IPS-NIHi7 (cell line): ENCODE results near the gene LSM3.

Experiments used
- DNase-seq: peaks from one replicate; pipeline ENCODE4 v3.0.0; 2012; ENCODE audit warnings: mixed read lengths; ENCODE audit errors: extremely low spot score

Gene LSM3

DNA sequence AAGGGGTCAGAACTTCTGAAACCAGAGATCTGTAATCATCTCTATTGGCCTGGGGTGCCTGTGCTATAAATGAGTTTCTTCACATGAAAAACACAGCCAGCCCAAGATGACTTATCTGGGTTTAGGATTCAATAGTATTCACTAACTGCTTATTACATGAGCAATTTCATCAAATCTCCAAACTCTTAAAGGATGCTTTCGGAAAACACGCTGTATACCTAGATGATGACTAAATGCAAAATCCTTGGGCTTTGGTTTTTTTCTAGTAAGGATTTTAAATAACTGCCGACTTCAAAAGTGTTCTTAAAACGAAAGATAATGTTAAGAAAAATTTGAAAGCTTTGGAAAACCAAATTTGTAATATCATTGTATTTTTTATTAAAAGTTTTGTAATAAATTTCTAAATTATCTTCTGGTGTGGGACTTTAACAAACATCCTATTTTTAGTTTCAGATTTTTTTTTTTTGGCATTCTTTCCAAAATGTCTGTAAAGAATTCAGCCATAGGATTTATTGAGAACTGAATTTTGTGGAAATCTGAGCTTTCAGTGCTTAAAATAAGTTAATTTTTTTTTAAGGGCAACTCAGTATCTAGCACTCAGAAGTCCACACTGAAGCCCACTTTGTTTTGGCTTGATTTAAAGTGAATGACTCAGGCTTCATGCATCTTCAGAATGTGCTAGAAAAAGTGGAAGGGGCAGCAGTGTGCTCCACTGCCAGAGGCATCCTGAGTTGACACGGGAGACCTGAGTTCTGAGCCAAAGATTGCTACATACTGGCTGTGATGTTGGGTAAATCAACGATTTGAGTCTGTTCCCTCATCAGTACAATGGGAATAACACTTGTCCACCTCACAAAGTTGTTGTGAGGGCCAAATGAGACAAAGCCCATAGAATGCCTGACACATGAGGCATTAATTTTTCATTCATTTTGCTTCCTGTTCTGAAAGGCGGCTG, 35.1 kb upstream of the LSM3 start:
- peak; percentile 50 for DNase-seq

DNA sequence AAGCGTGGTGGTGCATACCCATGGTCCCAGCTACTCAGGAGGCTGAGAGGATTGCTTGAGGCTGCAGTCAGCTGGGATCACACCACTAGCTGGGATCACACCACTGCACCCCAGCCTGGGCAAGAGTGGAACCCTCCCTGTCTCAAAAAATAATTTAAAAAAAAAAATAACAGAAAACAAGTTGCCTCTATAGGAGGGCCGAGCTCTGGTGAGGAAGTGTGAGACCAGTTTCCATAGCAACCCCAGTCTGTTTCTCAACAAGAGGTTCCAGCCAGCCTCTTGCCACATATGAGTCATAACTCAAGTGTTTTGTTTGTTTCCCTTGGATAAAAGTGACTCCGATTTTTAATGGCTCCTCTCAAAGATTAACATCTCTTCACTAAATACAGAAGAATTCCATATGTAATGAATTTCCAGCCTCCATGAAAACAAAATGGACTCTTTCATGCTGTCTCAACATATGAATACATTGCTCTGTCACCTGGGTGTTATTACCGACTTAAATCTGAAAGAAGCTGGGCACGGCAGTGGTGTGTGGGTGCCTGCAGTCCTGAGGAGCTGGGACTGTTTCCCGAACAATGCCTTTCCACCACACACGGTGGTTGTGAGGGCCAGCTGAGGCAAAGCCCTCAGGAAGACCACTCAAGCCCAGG, 34.1 kb upstream of the LSM3 start:
- DNase-seq, result peak; percentile 76

DNA sequence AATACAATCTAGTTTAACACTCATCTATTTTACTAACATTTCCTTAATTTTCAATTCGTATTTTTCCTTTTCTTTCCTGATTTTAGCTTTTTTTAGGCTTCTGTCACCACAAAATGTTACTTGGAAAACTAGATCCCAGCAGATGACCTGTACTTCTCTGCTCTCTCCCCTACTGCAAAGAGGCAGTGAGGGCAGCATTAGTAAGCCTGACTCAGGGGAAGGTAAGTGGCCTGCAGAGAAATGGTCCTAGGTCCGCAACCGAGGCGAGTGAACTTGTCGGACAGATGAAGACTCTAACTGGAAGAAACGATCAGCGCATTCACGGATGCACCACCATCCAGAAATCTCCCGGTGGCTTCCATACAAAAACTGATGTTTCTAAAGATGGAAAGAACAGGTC, 33.4 kb upstream of the LSM3 start:
- no peak for DNase-seq

DNA sequence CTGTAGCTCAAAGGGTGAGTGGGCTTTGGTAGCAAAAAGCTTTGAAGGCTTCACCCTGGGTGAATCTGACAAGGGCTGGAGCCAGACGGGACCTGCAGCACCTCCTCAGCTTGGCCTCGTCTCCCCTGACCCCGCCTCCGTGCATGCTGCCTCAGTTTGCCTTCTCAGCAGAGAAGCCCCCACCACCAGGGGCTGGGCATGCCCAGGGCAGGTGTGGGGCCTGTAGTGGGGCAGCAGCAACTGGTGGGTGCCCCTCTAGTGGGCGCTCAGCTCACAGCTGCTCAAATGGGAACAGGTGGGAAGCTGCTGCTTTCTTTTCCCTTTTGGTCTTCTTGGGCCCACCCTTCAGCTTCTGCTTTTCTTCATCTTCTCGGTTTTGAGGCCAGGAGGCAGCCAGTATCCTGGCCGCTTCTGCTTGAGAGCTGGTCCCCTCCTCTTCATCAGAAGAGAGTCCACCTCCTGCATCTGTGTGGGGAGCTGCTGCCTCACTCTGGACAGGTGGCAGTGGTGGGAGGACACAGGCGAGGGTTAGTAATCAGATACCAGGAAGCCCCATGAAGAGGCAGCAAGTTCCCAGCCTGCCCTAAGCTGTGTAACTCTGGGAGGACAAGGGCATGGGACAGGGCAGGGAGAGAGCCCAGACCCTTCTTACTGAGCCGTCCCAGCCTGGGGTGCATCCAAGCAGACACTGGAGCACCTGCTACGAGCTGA, 32.8 kb upstream of the LSM3 start:
- DNase-seq, result no peak

DNA sequence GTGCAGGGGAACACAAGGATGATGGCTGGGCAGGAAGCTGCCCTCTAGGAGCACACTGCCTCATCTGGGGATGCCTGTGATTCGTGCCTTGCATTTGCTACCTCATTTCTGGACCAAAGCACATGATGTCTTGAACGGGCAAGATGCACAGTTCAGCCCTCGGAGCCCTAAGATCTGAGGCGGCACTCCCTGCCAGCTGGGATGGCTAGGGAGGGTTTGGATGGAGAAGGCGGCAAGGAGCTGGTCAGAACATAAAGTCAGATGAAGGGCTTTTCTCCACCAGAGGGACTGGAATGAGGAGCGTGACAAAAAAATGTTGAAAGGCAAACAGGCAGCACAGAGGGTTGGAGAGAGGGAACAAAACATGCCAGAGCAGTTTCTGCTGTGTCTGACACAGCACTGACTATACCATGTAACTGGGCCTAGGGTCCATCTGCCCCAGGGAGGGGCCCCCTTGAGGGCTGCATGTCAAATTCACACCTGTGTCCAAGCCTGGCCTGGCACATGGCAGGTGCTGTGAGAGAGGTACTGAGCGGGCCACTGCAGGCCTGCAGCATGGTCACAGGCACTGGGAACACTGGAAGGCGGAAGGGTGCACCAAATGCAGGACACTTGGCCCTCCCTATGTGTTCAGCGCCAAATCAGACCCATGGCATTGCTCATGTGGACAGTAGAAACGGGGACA, 32.1 kb upstream of the LSM3 start:
- DNase-seq, result no peak

DNA sequence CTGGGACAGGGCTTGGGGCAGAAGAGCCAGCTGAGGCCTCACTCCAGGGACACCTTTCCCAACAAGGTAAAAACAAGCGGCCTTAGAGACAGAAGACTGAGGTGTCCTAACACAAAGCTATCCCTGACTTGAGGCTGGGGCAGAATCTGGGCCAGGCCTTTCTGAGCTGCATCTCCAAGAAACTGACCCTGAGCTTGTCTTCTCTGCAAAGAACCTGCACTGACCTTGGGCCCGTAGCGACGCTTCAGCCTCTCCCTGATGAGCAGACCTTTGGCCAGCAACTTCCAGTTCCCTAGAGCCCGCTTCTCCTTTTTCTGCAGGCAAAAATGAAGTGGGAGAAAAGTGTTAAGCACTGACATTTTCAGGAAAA, 31.6 kb upstream of the LSM3 start:
- no peak for DNase-seq

DNA sequence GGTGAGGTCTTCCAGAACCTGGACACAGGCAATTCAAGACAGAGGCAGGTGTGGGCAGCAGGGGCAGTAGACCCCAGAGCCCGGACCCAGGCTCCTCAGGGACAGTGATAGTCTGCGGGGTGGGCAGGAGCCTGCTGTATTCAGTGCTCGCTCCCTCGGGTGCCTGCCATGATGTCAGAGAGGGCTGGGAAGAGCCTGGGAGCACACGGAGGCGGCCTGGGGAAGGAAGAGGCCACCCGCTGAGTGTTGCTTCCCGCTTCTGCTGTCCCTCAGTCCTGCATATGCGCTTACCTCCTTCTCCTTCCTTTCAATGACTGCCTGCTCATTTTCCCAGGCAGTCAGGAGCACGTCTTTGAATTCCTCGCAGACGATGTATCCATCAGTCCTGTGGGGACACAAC, 31.0 kb upstream of the LSM3 start:
- peak; percentile 31 for DNase-seq

DNA sequence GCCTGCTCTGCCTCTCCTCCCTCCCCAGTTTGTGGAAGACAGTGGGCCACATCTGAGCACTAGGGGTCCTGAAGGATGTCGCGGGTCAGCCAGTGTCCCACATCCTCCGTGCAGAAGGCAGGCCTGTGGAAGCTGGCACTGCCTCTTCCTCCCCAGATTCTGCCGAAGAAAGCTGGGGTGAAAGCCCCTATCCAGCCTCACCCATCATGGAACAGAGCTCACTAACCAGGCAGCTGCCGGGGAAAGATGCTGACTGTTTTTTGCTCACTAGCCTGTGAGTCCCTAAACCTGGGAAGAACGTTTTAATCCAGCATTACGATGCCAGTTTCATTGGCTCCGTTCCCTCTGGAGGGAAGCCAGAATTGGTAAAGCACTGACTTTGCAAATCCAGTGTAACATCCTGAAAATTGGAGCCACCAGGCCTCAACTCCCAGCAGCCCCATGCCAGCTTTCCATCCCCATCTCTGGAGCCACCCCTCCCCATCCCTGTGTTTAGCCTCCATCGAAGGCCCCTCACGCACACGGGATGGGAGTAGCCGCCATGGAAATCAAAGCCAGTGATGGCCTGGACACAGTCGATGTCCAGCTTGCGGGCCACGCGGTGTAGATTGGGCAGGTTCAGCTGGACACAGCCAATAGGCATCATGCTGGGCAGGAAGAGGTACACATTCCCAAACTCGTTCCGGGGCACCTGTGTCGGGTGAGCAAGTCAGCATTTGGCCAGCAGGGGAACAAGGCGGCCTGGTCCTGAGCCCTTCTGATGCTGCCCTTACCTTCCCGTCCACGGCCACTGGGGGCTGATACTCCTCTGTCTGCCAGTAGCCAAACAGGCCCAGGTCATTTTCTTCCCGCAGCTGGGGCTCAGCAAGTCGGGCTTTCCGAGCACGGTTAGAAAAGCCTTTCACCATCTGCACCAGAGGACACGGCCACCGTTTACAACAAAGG, 30.3 kb upstream of the LSM3 start:
- DNase-seq, result peak; percentile 89

DNA sequence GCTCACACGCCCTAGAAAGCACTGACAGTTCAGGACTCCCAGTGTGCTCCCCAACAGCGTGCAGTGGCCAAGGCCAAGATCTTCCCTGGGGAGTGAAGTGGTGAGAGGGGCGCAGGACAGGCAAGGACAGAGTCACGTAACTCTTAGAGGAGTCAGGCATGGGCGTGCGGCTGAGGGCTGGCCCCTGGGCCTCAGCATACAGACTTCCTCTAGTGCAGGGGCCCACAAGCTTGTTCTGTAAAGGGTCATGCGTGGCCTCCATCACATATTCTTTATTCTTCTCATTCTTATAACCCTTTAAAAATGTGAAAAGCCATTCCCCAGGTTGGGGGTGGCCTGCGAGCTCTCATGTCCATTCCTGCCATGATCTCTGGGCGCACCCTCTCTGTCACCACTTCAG, 28.5 kb upstream of the LSM3 start:
- no peak for DNase-seq

DNA sequence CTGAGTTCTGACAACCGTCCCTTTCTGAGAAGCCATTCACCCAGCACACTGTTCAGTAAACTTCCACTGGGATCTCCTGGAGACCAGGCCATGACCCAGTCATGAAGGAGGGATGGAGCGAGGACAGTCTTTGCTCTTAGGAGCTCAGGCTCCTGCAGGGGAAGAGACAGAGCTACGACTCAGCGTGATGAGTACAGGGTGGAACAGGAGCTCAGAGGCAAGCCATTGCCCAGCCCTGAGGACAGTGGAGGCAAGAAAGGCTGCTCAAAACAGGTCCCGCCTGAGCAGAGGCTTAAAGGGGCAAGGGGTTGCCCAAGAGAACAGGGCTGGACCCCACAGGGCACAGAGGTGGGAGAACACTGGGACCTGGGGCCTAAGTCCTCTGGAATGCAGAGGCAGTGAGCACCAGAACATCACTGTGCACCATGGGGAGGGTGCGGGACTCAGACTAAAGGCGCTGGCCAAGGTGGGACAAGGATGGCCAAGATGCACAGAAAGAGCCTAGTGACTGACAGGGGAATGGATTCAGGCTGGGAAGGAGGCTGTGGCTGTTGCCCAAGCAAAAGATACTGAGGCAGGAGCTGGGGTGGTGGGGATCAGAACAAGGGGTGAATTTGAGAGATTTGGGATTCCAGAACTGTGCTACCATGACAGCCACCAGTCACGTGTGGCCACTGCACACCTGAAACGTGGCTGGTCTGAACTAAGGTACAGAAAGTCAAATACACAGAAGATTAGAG, 28.0 kb upstream of the LSM3 start:
- DNase-seq, result no peak

DNA sequence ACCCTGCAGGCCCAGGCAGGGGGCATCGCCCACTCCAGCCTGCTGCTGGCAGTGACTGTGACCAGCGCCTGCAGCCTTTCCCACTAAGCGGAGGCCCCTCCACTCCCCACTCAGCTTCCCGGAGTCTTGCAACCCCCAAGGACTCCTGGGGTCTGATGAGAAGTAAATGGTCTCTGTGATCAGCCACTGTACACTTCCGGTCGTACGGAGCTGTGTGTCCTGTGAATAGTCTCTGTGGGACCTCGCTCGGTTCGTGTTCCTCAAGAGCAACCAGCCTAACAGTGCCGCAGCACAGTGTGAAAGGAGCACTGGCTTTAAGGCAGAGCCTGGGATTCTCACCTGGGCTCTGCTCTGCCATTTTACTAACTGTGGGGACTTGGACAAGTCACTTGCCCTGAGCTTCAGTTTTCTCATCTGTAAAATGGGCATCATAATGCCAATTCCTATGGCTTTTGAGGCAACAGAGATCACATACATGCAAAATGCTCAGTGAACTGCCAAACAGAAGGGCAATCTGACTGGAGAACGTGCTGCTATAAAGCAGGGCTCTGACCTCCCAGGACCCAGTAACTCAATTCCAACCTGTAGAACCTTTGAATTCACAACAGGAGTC, 27.0 kb upstream of the LSM3 start:
- no peak for DNase-seq

DNA sequence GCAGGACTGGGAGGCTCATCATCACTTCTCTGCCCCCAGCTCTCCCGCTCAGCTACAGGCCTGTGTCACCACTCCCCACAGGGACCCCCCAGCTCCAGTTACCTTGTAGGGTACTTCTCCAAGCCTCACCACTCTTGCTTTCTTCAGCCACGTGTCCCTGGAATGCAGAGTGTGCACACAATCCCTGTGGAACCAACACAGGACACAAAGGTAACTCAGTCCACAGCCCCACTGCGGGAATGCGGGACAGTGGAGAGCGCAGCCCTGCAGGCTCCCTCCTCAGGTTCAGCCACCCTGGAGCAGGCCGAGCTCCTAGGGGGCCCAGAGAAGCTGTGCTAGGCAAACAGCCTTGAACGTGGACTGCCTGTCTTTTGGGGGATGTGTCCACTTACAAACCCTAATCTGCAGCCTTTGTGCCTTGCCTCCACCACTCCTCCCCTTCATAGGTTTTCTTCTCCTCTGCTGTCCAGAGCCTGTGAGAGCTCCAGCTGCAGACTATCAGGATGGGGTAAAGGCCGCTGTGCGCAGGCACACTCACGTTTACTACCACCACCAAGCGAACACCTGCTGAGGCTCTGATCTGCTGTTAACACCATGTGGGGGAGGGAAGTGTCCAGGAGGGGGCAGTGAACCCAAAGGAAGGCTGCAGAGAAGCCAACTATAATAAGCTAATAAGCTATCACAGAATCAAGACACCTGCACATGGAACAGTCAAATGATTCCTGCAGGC, 26.2 kb upstream of the LSM3 start:
- DNase-seq, result peak; percentile 41

DNA sequence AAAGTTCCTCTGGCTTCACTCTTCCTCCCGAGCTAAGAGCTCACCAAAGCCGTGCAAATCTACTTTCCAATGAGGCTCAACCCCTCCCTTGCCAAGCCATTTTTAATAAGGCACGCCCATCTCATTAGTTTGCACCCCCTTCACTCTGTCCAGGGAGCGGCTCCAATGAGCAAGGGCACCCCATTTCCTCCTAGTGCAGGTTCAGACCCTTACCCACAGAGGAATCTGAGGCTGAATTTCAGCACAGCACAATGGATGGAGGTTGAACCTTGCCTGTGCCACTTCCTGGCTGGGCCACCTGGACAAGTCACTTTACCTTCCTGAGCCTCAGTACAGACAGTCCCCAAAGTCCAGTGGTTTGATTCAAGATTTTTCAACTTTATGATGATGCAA, 25.7 kb upstream of the LSM3 start:
- DNase-seq, result no peak

DNA sequence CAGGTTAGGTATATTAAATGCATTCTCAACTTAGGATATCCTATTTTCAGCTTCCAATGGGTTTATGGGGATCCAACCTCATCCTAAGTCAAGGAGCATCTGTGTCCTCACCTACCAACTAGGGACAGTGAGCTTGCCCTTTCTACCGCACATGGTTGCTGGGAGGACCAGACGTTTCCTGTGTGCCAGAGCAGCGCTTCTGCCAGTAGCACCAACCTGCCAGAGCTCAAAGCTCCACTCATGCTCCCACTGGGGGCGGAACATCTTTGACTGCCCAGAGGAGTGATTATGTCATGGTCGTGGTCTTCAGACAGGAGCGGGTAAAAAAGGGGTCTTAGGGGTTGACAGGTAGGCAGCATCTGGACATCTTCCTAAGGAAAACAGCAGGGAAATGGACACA, 25.0 kb upstream of the LSM3 start:
- no peak for DNase-seq

DNA sequence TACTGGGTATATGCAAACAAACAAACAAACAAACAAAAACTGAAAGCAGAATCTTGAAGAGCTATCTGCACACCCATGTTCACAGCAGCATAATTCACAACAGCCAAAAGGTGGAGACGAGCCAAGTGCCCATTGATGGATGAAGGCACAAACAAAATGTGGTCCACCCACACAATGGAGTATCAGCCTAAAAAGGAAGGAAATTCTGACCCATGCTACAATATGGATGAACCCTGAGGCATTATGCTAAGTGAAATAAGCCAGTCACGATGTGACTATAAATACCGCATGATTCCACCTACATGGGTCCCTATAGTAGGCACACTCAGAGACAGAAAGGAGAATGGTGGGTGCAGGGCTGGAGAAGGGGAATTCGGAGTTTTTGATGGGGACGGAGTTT, 24.3 kb upstream of the LSM3 start:
- no peak for DNase-seq

DNA sequence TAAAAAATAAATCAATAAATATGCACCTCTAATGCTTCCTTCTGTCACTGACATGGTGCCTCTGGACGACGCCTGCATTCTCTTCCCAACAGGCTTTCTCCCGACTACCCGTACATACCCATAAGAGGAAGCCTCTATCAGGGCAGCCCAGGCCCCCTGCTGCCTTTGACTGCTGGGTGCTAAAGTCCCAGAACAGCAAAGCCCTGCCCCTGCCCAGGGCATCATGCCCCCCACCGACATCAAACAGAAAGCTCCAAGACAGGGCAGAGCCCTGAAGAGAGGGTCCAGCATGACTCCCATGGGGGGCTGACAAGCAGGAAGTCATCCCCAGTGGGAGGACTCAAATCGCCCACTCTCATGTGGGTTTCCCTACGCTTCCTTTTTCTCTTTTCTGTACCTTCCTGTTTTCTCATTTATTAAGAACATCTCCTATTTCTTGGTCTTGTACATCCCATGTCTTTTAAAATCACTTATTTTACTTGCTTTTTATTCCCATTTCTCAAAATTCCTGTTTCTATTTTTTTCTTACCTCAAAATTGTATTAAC, 23.6 kb upstream of the LSM3 start:
- DNase-seq, result no peak

DNA sequence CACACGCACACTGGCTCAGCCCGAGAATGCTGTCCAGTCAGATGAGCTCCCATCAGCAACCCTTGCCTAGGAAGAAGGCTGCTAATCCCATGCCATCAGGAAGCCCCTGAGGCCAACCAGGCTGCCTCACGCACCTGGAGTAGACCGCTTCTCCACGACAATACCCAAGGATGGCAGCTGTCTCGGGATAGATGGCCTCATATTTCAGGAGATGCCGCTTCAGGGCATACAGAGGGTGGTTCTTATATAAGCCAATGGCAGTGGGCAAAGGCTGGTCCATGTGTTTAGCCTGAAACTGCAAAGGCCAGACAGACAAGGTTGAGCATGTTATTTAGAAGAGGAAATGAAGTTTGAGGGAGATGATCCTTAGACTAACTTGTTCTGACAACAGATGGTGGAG, 22.4 kb upstream of the LSM3 start:
- no peak for DNase-seq

DNA sequence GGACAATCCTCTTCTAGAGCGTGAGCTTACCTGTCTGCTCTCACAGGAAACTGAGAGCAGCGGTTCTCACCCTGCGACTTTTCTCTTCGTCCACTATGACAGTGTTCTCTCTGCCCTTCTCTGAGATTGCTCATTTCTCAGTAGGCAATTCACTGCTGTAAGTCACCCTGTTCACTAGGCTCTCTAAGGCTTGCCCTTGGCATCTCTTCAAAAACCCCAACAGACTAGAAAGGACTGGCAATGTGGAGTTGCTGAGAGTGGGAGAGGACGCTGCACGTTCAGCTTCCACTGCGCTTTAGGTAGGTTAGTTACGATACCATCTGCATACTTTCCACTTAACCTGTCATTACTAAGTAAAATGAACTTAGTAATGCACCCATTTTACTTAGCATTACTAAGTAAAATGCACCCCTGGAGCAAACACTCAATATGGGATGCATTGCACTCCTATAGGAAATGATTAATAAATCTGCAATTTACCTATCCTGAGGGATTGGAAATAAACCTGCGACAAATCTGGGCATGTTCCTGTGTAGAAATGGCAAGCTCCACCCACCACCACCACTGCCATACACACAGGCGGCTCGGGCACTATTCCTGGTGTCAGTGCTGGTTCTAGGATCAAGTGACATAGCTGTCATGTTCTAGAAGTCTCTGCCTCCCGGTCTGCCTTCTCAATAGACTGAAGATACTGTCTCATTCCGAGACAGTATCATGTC, 21.6 kb upstream of the LSM3 start:
- DNase-seq, result no peak
